GM18505 (cell line): ENCODE data around the gene RNF114.

Source experiments
- ATAC-seq: cut with Tn5 transposase; IDR thresholded peaks from one replicate; pipeline ENCODE4 v1.9.1; 2021; ENCODE audit not compliant: unreplicated experiment
- POLR2A ChIP-seq: IDR thresholded peaks from 4 replicates; pipeline ENCODE4 v1.6.1; 2011; ENCODE audit warnings: borderline replicate concordance; ENCODE audit not compliant: insufficient read depth, insufficient read length; ENCODE audit errors: extremely low read depth

Gene RNF114

GRCh38 chr20:49909499-49910339, 26.5 kb upstream of the RNF114 start:
- TF ChIP-seq POLR2A, result no peak

GRCh38 chr20:49910340-49910706, 25.9 kb upstream of the RNF114 start:
- ATAC-seq, result no peak
- no peak for TF ChIP-seq POLR2A

More at GRCh38 chr20:49909499-49910339, 26.5 kb upstream of the RNF114 start:
- ATAC-seq, result no peak

GRCh38 chr20:49913399-49914047, 22.7 kb upstream of the RNF114 start:
- no peak for TF ChIP-seq POLR2A
- ATAC-seq, result no peak

- ATAC-seq, result no peak
- no peak for TF ChIP-seq POLR2A
These were observed 21.7 kb upstream of the RNF114 start for GRCh38 chr20:49914310-49915117.

- no peak for TF ChIP-seq POLR2A
- ATAC-seq, result peak; percentile 16
These were observed 21.1 kb upstream of the RNF114 start for GRCh38 chr20:49915118-49915379.

GRCh38 chr20:49915380-49916145, 20.6 kb upstream of the RNF114 start, which contains the start of gene SPATA2:
TSS of gene SPATA2 (minus strand) at chr20:49915529. CDS start at chr20:49908490, 7,039 bp downstream.
- peak; percentile 86 for TF ChIP-seq POLR2A
- peak; percentile 77 for ATAC-seq

- no peak for ATAC-seq
- no peak for TF ChIP-seq POLR2A
These were observed 19.8 kb upstream of the RNF114 start for GRCh38 chr20:49916146-49917002.

GRCh38 chr20:49918446-49918845, 17.8 kb upstream of the RNF114 start:
- TF ChIP-seq POLR2A, result no peak
- no peak for ATAC-seq

GRCh38 chr20:49919009-49919408, 17.2 kb upstream of the RNF114 start:
- TF ChIP-seq POLR2A, result no peak
- ATAC-seq, result no peak

- ATAC-seq, result no peak
These were observed 16.7 kb upstream of the RNF114 start for GRCh38 chr20:49919461-49919860.

GRCh38 chr20:49924247-49924646, 11.9 kb upstream of the RNF114 start:
- ATAC-seq, result no peak
- TF ChIP-seq POLR2A, result no peak

More at GRCh38 chr20:49919461-49919860, 16.7 kb upstream of the RNF114 start:
- TF ChIP-seq POLR2A, result no peak

GRCh38 chr20:49925901-49926454, 10.2 kb upstream of the RNF114 start:
- ATAC-seq, result no peak
- TF ChIP-seq POLR2A, result no peak
